HG02973 (cell line): ENCODE results near the gene ARHGEF11.

ENCODE experiments used
- ATAC-seq: cut with Tn5 transposase; IDR thresholded peaks from one replicate; pipeline ENCODE4 v1.9.1; 2021; ENCODE audit warnings: moderate library complexity; ENCODE audit not compliant: unreplicated experiment

ARHGEF11 gene

GRCh38 chr1:156898971-156899664 lies 146.4 kb downstream of the ARHGEF11 start:
- ATAC-seq = no peak

DNA sequence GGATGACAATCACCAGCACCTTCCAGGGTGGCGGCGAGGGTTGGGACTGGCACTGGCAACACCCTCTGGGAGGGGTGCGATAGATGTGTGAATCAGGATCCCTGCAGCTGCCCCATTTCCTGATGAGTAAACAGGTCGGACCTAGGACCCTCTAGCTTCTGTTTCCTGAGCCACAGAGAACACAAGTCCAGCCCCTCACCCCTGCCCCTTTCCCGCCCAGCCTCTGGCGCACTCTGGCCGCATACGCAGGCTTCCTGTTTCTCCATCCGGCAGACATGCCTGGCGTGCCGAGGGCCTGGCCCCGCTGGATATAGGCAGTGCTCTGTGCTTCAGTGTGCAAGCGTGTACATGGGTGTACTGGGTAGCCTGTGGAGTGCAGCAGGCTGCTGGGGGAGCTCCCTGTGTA lies 147.4 kb downstream of the ARHGEF11 start:
- no peak for ATAC-seq

DNA sequence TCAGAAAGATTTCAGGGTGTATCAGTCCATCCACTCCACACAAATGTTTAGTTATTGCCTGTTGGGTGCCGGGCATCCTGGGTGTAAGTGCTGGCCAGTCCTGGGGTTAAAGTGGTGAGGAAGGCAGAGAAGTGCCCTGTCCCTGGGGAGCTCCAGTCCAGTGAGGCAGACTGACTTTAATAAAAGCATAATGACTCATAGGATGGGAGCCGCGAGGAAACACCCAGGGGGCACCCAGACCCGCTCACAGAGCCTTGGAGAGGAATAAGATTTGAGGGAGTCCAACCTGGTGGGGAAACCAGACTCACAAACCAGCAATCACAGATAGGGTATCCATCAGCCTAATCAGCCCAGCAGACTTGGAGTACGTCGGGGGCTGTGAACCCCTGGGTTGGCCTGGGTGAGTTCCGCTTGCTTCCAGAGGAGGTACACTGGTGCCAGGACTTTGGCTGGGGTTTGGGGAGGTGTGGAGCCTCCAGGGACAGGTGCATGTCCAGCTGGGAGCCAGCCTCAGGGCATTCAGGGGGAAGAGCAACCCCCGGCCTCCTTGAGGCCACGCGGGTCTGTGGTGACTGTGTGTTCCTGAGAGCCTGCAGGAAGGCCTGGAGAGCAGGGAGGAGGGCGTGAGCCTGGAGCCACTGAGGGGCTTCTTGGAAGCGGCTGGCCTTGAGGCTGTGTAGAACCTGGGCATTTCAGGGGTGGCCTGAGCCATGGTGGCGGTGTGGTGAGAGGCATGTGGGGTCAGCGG lies 148.3 kb downstream of the ARHGEF11 start:
- ATAC-seq = no peak

- no peak for ATAC-seq
Measured at GRCh38 chr1:156896490-156897033, 149.0 kb downstream of the ARHGEF11 start.

DNA sequence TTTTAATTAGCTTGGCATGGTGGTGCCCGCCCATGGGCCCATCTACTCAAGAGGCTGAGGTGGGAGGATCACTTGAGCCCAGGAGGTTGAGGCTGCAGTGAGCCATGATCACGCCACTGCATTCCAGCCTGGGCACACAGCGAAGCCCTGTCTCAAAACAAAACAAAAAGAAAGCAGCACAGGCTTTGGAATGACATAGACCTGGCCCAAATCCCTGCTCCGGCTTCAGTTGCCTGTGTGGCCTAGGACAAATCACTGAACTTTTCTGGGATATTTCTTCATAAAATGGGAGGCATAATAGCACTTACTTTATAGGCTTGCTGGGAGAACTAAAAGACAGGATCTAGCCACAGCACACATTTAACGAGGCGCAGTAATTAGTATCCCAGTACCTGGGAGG lies 149.6 kb downstream of the ARHGEF11 start:
- ATAC-seq = no peak

GRCh38 chr1:156895455-156895812 lies 150.1 kb downstream of the ARHGEF11 start:
- no peak for ATAC-seq

DNA sequence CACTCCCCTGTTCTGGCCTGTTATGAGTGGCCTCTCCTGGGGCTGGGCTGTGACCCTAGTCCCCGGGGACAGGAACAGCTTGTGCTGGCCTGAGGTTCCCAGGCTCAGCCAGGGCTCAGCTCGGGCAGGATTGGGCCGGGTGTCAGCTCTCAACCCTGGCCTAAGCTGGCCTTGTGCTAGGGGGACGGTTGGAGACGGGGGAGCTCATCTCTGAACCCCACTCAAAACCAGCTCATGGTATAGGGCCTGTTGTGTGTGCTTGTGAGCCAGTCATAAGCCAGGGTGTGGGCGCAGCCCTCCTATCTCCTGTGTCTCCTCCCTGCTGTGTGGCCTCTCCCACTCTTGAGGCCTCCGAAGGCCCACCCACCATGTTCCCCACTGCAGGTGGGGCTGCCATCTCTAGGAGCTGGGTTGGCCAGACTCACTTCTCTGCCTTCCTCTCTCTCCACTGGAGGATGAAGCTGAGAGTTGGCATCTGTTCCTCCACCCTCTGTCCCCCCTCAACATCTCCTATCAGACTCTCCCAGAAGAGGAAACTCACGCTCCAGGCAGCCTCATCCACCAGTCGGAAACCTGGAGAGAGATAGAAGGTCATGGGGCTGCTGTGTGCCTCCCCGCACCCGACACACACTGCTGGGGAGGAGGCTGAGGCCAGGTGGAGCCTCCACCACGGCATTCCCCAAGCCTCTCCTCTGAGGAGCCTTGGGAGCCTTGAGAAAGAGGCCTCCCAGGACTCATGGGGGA lies 150.7 kb downstream of the ARHGEF11 start:
- ATAC-seq = no peak

- no peak for ATAC-seq
Measured at GRCh38 chr1:156894001-156894400, 151.5 kb downstream of the ARHGEF11 start.

DNA sequence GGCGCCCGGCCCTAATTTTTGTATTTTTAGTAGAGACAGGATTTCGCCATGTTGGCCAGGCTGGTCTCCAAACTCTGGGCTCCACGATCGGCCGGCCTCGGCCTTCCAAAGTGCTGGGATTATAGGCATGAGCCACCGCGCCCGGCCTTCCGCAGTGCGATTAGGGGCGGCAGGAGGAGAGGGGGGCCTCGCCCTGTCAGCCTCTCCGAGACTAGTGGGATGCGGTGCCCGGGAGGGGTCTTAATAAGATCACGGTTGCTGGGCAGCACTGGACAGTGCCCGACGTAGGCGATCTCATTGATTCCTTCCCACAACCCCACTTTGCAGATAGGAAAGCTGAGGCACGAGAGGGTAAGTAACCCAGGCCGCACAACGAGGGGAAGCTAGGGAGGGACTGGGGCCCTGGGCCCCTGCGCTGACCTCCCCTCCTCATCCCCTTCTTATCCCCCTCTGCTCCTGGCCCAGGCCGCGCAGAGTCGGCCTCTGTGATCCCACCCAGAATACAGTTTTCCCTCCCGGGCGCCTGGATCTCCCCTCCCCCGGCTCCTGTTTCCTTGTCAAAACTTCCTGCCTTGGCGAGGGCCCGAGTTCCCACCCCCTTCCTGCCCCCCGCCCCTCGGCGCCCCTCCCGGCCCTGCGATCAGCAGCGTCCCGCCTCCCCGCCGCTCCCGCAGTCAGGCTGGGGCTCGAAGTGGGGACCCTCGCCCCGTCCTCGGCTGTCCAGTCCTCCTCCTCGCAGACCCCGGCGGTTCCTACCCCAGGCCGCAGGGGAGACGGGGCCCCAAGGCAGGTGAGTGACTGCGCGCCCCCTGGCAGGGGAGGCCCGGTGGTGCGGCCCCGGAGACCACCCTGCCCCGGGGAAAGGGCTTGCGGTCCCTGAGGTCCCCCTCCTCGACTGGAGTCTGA lies 152.2 kb downstream of the ARHGEF11 start, which contains the start of gene PEAR1:
TSS of gene PEAR1 (plus strand) at position 671 of the 906 bp plus-strand sequence. CDS start 10,209 bp downstream, outside the sequence.
- no peak for ATAC-seq

GRCh38 chr1:156892190-156893047 lies 153.1 kb downstream of the ARHGEF11 start:
- ATAC-seq = peak; percentile 64

DNA sequence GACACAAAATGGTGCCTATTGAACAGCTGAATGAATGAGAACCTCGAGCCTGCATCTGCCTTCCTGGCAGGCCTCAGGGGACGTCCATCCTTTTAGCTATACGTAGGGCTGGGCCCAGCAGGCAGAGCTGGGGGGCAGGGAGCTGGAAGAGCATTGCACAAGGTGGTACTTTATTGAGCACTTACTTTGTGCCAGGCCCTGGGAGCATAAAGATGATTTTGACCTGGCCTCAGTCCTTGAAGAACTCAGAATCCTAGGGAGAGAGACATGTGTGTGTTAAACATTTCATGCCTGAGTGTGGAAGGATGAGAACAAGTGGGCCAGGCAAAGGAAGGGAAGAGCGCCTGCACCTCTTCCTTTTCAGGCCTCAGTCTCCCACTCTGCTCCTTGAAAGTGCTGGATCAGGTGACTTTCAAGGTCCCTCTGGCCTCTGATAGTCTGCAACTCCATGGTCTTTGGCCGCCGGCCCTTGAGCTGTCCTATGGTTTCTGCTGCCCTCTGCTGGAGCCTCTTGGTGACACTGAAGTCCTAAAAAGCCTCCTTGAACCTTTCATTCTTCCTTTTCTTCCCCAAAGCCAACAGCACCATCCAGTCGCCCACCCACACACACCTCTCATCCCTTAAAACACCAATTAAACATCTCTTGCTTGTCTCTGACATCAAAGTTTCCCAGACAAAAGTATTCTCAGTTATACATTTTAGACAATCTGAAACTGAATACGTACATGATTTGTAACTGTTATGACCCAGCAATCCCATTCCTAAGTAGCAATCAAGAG lies 155.6 kb downstream of the ARHGEF11 start:
- no peak for ATAC-seq

DNA sequence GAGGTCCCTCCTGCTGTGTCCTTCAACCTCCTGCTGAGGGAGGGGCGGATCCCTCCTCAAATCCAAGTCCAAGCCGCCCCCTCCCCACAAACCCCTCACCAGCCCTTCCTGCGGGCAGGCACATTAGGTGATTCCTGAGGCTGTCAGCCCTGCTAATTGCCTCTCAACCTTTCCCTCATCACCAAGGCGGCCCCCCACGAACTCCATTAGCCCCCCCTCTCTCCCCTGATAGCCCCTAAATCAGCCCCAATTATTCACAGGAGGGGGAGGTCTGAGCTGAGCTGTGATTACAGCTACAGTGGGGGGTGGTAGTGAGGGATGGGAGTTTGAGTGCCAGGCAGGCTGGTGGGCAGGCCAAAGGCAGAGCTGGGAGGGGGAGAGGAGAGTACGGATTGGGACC lies 157.8 kb downstream of the ARHGEF11 start:
- no peak for ATAC-seq

DNA sequence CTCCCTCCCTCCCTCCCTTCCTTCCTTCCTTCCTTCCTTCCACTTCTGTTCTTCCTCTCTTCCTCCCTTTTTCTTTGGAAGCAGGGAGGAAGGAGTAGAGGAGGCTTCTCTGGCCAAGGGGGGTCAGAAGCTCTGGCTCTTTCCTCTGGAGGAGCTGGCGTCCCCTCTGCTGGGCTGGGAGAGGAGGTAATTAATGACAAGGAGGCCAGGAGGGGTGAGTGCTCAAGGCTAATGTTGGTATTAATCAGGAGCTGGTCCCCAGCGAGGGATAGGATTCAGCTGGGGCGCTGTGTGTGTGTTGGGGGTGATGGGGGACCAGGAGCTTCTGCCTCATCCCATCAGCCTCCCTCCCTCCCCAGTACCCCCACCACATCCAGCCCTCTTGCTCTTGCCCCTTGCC lies 158.2 kb downstream of the ARHGEF11 start:
- no peak for ATAC-seq

- no peak for ATAC-seq
Measured at GRCh38 chr1:156886583-156887281, 158.8 kb downstream of the ARHGEF11 start.

GRCh38 chr1:156885880-156886355 lies 159.6 kb downstream of the ARHGEF11 start:
- no peak for ATAC-seq

DNA sequence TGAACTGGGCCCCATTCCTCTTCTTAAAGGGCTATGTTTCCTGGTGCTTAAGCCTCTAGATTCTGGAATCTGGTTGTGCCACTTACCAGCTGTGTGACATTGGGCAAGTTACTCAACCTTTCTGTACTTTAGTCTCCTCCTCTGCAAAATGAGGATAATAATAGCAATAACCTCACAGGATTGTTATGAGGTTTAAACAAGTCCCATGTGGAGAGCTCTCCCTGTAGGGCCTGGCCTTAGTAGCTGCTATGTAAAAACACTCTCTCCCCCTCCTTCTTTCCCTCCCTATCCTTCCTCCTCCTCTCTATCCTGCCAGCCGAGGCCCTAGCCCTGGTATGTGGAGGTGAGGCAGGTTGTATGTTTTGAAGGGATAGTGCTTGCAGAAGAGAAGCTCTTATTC lies 160.2 kb downstream of the ARHGEF11 start:
- no peak for ATAC-seq
